ENCODE data around the gene CRTAP. TPM values are rescaled to one million over a fixed set of nuclear protein-coding genes. Genes with fewer than 3 reads are reported as not detected.

The CRTAP gene
- total and polyA plus RNA-seq, 2 of the 13 experiments (the other 11 are each of a cell fraction or from before 2014, with no cell fraction given) = 54.2 to 119 TPM

DNA sequence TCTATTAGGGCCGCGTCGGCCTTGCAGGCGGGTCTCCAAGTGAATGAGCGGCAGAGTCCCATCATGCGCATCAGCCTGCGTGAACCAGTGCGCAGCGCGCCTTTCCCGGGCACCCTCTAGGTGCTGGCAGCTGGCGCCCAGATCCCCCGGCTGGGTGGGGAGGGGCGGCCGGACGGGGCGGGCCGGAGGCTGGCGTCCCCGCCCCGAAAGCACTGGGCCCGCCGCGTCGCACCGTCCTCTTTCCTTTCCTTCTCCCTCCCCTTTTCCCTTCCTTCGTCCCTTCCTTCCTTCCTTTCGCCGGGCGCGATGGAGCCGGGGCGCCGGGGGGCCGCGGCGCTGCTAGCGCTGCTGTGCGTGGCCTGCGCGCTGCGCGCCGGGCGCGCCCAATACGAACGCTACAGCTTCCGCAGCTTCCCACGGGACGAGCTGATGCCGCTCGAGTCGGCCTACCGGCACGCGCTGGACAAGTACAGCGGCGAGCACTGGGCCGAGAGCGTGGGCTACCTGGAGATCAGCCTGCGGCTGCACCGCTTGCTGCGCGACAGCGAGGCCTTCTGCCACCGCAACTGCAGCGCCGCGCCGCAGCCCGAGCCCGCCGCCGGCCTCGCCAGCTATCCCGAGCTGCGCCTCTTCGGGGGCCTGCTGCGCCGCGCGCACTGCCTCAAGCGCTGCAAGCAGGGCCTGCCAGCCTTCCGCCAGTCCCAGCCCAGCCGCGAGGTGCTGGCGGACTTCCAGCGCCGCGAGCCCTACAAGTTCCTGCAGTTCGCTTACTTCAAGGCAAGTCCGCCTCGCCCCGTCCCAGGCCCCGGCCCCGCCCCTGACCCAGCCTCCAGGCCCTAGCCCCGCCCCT, at the start of gene CRTAP (continued):
- TF ChIP-seq, protein P1, sequence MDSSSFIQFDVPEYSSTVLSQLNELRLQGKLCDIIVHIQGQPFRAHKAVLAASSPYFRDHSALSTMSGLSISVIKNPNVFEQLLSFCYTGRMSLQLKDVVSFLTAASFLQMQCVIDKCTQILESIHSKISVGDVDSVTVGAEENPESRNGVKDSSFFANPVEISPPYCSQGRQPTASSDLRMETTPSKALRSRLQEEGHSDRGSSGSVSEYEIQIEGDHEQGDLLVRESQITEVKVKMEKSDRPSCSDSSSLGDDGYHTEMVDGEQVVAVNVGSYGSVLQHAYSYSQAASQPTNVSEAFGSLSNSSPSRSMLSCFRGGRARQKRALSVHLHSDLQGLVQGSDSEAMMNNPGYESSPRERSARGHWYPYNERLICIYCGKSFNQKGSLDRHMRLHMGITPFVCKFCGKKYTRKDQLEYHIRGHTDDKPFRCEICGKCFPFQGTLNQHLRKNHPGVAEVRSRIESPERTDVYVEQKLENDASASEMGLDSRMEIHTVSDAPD (CRISPR knock-in tag; IDR thresholded peaks at IDR 0.05) = 0 out of 2 replicates have a peak, but pooled peaks have one; percentile 40
- no peak for TF ChIP-seq ZZZ3 (CRISPR knock-in tag; IDR thresholded peaks at IDR 0.05; ENCODE audit: borderline replicate concordance)
- TF ChIP-seq KDM5B (CRISPR knock-in tag; IDR thresholded peaks at IDR 0.05; ENCODE audit: borderline replicate concordance) = peak; percentile 78
- TF ChIP-seq NBN (conservative IDR thresholded peaks at IDR 0.05) = no peak
- TF ChIP-seq ZKSCAN5 (CRISPR knock-in tag; IDR thresholded peaks at IDR 0.05) = no peak
- no peak; the same call in 1 of the 2 replicates for TF ChIP-seq GFI1 (CRISPR knock-in tag; IDR thresholded peaks at IDR 0.05; ENCODE audit: borderline replicate concordance)
- TF ChIP-seq, protein P2, sequence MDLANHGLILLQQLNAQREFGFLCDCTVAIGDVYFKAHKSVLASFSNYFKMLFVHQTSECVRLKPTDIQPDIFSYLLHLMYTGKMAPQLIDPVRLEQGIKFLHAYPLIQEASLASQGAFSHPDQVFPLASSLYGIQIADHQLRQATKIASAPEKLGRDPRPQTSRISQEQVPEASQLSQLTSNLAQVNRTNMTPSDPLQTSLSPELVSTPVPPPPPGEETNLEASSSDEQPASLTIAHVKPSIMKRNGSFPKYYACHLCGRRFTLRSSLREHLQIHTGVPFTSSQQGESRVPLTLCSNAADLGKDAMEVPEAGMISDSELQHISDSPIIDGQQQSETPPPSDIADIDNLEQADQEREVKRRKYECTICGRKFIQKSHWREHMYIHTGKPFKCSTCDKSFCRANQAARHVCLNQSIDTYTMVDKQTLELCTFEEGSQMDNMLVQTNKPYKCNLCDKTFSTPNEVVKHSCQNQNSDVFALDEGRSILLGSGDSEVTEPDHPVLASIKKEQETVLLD (CRISPR knock-in tag; IDR thresholded peaks at IDR 0.05; ENCODE audit: low read depth) = no peak
- TF ChIP-seq, protein P3, sequence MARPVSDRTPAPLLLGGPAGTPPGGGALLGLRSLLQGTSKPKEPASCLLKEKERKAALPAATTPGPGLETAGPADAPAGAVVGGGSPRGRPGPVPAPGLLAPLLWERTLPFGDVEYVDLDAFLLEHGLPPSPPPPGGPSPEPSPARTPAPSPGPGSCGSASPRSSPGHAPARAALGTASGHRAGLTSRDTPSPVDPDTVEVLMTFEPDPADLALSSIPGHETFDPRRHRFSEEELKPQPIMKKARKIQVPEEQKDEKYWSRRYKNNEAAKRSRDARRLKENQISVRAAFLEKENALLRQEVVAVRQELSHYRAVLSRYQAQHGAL (CRISPR knock-in tag; IDR thresholded peaks at IDR 0.05; ENCODE audit: not compliant biosample characterization) = no peak
- peak; percentile 41 for TF ChIP-seq CBX1 (IDR thresholded peaks at IDR 0.05; ENCODE audit: low read depth)
- no peak for TF ChIP-seq ZNF775 (CRISPR knock-in tag; IDR thresholded peaks at IDR 0.05; ENCODE audit: borderline replicate concordance)
- no peak for TF ChIP-seq NR3C1 (CRISPR knock-in tag; IDR thresholded peaks at IDR 0.05)
- TF ChIP-seq, protein P4, sequence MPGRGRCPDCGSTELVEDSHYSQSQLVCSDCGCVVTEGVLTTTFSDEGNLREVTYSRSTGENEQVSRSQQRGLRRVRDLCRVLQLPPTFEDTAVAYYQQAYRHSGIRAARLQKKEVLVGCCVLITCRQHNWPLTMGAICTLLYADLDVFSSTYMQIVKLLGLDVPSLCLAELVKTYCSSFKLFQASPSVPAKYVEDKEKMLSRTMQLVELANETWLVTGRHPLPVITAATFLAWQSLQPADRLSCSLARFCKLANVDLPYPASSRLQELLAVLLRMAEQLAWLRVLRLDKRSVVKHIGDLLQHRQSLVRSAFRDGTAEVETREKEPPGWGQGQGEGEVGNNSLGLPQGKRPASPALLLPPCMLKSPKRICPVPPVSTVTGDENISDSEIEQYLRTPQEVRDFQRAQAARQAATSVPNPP (CRISPR knock-in tag; IDR thresholded peaks at IDR 0.05) = peak; percentile 85; the same call in 1 of the 2 replicates
- TF ChIP-seq, protein P5, sequence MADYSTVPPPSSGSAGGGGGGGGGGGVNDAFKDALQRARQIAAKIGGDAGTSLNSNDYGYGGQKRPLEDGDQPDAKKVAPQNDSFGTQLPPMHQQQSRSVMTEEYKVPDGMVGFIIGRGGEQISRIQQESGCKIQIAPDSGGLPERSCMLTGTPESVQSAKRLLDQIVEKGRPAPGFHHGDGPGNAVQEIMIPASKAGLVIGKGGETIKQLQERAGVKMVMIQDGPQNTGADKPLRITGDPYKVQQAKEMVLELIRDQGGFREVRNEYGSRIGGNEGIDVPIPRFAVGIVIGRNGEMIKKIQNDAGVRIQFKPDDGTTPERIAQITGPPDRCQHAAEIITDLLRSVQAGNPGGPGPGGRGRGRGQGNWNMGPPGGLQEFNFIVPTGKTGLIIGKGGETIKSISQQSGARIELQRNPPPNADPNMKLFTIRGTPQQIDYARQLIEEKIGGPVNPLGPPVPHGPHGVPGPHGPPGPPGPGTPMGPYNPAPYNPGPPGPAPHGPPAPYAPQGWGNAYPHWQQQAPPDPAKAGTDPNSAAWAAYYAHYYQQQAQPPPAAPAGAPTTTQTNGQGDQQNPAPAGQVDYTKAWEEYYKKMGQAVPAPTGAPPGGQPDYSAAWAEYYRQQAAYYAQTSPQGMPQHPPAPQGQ (CRISPR knock-in tag; IDR thresholded peaks at IDR 0.05; ENCODE audit: borderline replicate concordance) = no peak
- peak; percentile 78; the same call in 1 of the 2 replicates for TF ChIP-seq SAFB2 (CRISPR knock-in tag; IDR thresholded peaks at IDR 0.05; ENCODE audit: borderline replicate concordance, low read depth)
- peak; percentile 10; the same call in 1 of the 2 replicates for TF ChIP-seq ZNF350 (CRISPR knock-in tag; IDR thresholded peaks at IDR 0.05; ENCODE audit: borderline replicate concordance, low read depth)
- TF ChIP-seq, protein P6, sequence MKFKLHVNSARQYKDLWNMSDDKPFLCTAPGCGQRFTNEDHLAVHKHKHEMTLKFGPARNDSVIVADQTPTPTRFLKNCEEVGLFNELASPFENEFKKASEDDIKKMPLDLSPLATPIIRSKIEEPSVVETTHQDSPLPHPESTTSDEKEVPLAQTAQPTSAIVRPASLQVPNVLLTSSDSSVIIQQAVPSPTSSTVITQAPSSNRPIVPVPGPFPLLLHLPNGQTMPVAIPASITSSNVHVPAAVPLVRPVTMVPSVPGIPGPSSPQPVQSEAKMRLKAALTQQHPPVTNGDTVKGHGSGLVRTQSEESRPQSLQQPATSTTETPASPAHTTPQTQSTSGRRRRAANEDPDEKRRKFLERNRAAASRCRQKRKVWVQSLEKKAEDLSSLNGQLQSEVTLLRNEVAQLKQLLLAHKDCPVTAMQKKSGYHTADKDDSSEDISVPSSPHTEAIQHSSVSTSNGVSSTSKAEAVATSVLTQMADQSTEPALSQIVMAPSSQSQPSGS (CRISPR knock-in tag; IDR thresholded peaks at IDR 0.05) = no peak
- TF ChIP-seq ZMYM3 (CRISPR knock-in tag; IDR thresholded peaks at IDR 0.05) = peak; percentile 22; the same call in 1 of the 2 replicates

Measured in HepG2 (cell line).